ENCODE measurements around the gene GRIK1.

Gene GRIK1

GRCh38 chr21:29490016-29490415 is 449.8 kb downstream of the GRIK1 start:
- H2BK12ac ChIP-seq (ENCODE audit: low read length) = no peak overlapping the region
- no peak overlapping the region for H3K9ac ChIP-seq (ENCODE audit: low read length)
- no peak for DNase-seq
- no peak overlapping the region for H3K14ac ChIP-seq (ENCODE audit: low read length)
- H4K8ac ChIP-seq (ENCODE audit: low read depth, low read length) = no peak overlapping the region
- H4K12ac ChIP-seq (ENCODE audit: low read depth, low read length) = no peak overlapping the region
- no peak overlapping the region for H3K18ac ChIP-seq (ENCODE audit: low read length)
- no peak overlapping the region for H2AK5ac ChIP-seq (ENCODE audit: low read length)
- H3K4me1 ChIP-seq (ENCODE audit: control insufficient read depth in 1 of 2, insufficient read depth in 2 of 2, low read length in 2 of 2) = no peaks in the 10 kb centered on the region
- no peaks in the 10 kb centered on the region for H3K9me3 ChIP-seq (ENCODE audit: insufficient read depth, low read depth, low read length)
- no peak overlapping the region for H3K4me2 ChIP-seq (ENCODE audit: low read length)
- no peaks in the 10 kb centered on the region for H3K79me2 ChIP-seq (ENCODE audit: control insufficient read depth, insufficient read depth, low read length, poor library complexity)
- H3K27ac ChIP-seq (ENCODE audit: low read depth, low read length) = no peak overlapping the region
- no peak overlapping the region for H3K23ac ChIP-seq (ENCODE audit: low read length)
- H3K4me3 ChIP-seq (ENCODE audit: low read depth, low read length) = no peak overlapping the region
- H3K27me3 ChIP-seq (ENCODE audit: insufficient read depth, low read length) = no peaks in the 10 kb centered on the region
- H2BK120ac ChIP-seq (ENCODE audit: insufficient read depth, low read length, poor library complexity) = no peak overlapping the region
- no peaks in the 10 kb centered on the region for H3K36me3 ChIP-seq (ENCODE audit: control insufficient read depth in 1 of 2, insufficient read depth in 2 of 2, low read length in 2 of 2)
- WGBS (ENCODE audit: extremely low coverage, insufficient coverage, insufficient read length) = no CpG with 5 or more reads among the region's 3 CpGs
- H2BK5ac ChIP-seq (ENCODE audit: low read depth, low read length, poor library complexity) = no peak overlapping the region
- H2AFZ ChIP-seq (ENCODE audit: insufficient read depth, low read length, poor library complexity) = no peak overlapping the region
- H3K79me1 ChIP-seq (ENCODE audit: low read length) = no peaks in the 10 kb centered on the region
- H3K4ac ChIP-seq (ENCODE audit: low read depth, low read length) = no peak overlapping the region
- H4K91ac ChIP-seq (ENCODE audit: low read depth, low read length) = no peak overlapping the region

GRCh38 chr21:29487154-29487553 is 452.6 kb downstream of the GRIK1 start:
- Histone ChIP-seq H3K79me2 (ENCODE audit: control insufficient read depth, insufficient read depth, low read length, poor library complexity) (no peaks in the 10 kb centered on the region), H3K4ac (ENCODE audit: low read depth, low read length) (no peak overlapping the region), H2AFZ (ENCODE audit: insufficient read depth, low read length, poor library complexity) (no peak overlapping the region), H3K9me3 (ENCODE audit: insufficient read depth, low read depth, low read length) (no peaks in the 10 kb centered on the region), H3K9ac (ENCODE audit: low read length) (no peak overlapping the region), H4K8ac (ENCODE audit: low read depth, low read length) (no peak overlapping the region), H2BK120ac (ENCODE audit: insufficient read depth, low read length, poor library complexity) (no peak overlapping the region), H3K4me2 (ENCODE audit: low read length) (no peak overlapping the region), H3K36me3 (ENCODE audit: control insufficient read depth in 1 of 2, insufficient read depth in 2 of 2, low read length in 2 of 2) (no peaks in the 10 kb centered on the region), H4K12ac (ENCODE audit: low read depth, low read length) (no peak overlapping the region), H3K23ac (ENCODE audit: low read length) (no peak overlapping the region), H2AK5ac (ENCODE audit: low read length) (no peak overlapping the region), H4K91ac (ENCODE audit: low read depth, low read length) (no peak overlapping the region), H2BK12ac (ENCODE audit: low read length) (no peak overlapping the region), H3K4me1 (ENCODE audit: control insufficient read depth in 1 of 2, insufficient read depth in 2 of 2, low read length in 2 of 2) (no peaks in the 10 kb centered on the region), H3K4me3 (ENCODE audit: low read depth, low read length) (no peak overlapping the region), H2BK5ac (ENCODE audit: low read depth, low read length, poor library complexity) (no peak overlapping the region), H3K79me1 (ENCODE audit: low read length) (no peaks in the 10 kb centered on the region), H3K18ac (ENCODE audit: low read length) (no peak overlapping the region), H3K27ac (ENCODE audit: low read depth, low read length) (no peak overlapping the region), H3K27me3 (ENCODE audit: insufficient read depth, low read length) (no peaks in the 10 kb centered on the region), H3K14ac (ENCODE audit: low read length) (no peak overlapping the region)
- DNase-seq = no peak
- no CpG with 5 or more reads among the region's 4 CpGs for whole genome bisulfite sequencing (ENCODE audit: extremely low coverage, insufficient coverage, insufficient read length)

Measured in trophoblast cell (in vitro differentiated cells and primary cell).